ENCODE results near the gene SETD6.
"Not testable (repeated sequence)": the region's sequence is repeated elsewhere in the genome, so short reads cannot be mapped to it uniquely, and the experiment has no call there.

SETD6 gene

DNA sequence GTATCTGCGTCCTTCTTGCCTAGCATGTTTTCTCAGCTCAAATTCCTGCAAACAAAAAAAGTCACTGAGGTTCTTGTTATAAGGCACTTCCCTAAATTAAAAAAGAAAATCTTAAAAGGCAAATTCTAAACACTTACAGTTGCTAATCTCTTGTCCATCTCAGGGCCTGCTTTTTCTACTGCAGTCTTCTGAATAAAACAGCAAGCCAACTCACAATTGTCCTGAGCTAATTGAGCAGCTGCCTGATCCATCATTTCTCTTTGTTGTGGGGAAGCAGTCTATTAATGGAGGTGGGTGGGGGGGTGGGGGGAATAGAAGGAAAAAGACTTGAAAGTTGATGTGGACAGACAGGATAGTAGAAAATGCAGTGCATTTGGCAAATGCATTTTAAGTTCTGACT lies 27.0 kb downstream of the SETD6 start:
- DNase-seq (ENCODE audit: low read depth), result no peak

DNA sequence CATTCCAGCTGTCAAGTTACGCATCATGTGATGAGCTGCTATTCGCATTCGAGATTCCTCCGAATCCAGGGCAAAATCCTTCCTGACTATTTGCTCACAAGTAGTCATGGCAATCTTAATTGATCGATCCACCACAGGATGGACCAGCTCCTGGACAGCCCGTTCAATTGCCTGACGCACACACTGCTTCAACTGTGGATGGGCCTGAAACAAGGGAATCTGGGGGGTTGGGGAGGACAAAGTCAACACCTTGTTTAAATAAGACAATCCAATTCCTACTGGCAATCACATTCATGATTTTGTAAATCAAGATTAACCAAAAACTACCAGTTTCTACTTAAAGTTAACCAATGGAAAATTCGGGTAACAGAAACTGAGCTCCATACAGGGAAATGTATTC lies 28.4 kb downstream of the SETD6 start:
- no peak for DNase-seq (ENCODE audit: low read depth)

DNA sequence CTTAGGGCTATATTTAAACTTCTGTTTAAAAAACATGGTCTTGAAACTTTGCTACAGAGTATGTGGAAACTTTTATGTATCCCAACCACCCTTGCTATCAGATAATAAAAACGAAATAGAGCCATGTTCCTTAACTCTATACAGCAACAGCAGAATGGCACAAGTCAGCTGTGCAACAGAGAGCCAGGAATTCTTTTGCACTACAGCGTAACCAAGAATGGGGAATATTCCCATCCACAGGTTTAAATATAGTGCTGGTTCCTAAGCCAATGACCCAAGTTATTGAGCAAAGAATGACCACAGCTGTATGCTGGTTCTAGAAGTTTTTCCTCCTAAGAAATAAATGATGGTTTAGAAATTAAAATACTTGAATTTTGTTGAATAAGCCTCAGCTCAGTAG lies 33.1 kb downstream of the SETD6 start:
- DNase-seq (ENCODE audit: low read depth), result no peak

DNA sequence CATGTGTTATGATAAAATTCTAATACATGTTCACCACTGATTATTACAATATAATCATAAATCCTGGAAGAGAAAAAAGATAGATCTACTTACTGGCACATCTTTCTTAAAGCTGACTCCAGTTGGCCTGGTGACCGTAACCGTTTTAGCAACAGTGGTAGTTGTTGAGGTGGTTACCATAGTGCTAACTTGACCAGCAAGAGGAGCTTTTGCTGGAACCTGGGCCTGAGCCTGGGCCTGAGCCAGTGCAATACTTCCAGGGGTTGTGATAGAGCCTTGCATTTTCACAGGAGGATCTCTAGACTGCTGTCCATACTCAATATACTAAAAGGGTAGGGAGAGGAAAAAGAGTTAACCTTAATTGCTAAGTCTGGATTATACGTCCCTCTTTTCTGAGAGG lies 36.2 kb downstream of the SETD6 start:
- DNase-seq (ENCODE audit: low read depth), result no peak

DNA sequence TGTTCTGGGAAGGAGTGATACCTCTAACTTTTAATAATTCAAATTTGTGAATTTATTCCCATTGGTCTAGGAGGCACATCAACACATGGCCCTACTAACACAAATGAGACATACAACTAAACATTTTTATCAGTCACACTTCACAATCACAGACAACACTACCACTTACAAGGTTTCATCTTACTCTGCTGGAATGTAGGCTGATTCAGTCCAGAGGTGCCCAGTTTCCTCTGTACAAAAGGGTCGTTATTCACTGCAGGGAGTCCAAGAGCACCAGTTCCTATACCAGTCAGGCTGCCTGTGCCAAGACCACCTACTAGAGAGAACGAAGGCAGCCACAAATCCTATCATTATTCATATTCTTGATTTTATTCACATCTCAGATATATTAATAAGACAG lies 41.4 kb downstream of the SETD6 start:
- DNase-seq (ENCODE audit: low read depth), result no peak

DNA sequence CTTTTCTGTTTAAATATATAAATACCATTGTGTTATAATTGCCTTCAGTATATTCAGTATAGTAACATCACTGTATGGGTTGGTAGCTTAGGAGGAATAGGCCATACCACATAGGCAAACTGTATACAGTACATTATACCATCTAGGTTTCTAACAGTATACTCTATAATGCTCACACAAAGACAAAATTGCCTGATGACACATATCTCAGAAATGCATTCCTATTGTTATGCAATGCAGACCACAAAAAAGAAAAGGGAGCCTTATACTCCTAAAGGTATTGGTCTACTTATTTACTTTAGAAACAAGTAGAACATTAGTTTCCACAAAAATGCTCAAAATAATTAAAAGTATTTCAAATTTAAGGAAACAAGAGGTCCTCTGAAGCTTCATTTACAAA lies 47.9 kb downstream of the SETD6 start:
- peak; percentile 1 for DNase-seq (ENCODE audit: low read depth)

DNA sequence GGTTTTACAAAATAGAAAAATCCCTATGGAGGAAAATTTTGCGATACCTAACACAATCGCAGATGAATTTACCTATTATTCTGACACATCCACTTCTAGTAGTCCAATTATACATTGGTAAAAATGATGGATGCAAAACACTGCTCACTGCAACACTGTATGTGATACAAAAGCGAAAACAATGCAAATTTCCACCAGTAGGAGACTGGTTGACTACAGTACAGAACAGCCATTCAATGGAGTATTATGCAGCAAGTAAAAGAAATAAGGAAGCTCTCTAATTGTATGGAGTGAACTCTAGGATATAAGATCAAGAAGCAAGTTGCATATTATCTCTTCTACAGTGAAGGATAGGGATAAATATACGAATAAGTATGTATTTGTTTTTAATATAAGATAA lies 48.5 kb downstream of the SETD6 start:
- DNase-seq (ENCODE audit: low read depth), result no peak

DNA sequence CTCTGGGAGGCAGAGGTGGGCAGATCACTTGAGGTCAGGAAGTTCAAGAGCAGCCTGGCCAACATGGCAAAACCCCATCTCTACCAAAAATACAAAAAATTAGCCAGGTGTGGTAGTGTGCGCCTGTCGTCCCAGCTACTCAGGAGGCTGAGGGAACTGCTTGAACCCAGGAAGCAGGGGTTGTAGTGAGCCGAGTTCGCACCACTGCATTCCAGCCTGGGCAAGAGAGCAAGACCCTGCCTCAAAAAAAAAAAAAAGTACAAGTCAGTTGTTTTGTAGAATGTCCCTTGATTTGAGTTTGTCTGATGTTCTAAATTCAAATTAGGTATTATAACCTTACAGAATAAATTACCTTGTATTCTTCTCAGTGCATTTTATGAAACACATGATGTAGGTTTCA lies 50.4 kb downstream of the SETD6 start:
- not testable (repeated sequence) for DNase-seq (ENCODE audit: low read depth)

All from fibroblast of the conjunctiva (primary cell).